H9 (cell line): ENCODE data around the gene INTS4. TPM values are rescaled to one million over a fixed set of nuclear protein-coding genes. Genes with fewer than 3 reads are reported as not detected.
"Not testable (repeated sequence)": the region's sequence is repeated elsewhere in the genome, so short reads cannot be mapped to it uniquely, and the experiment has no call there.

ENCODE experiments used
- DNase-seq: peaks from one replicate; pipeline ENCODE4 v3.0.0-alpha.2; 2017
- H2AFZ ChIP-seq: one replicate; pipeline ENCODE4 v1.6.1; 2013; ENCODE audit warnings: mild to moderate bottlenecking, low read length, control low read depth, moderate library complexity
- H2AK5ac ChIP-seq: 2 replicates; pipeline ENCODE4 v1.6.1; 2013; ENCODE audit warnings: low read length, control low read depth, mixed read lengths; ENCODE audit not compliant: insufficient read length
- H2BK120ac ChIP-seq: one replicate; pipeline ENCODE4 v1.6.1; 2013; ENCODE audit warnings: low read depth, mild to moderate bottlenecking, low read length, control low read depth, inconsistent platforms; ENCODE audit not compliant: poor library complexity, severe bottlenecking
- H2BK12ac ChIP-seq: 2 replicates; pipeline ENCODE4 v1.6.1; 2013; ENCODE audit warnings: low read length, control low read depth, mixed read lengths, low read depth; ENCODE audit not compliant: insufficient read length
- H2BK15ac ChIP-seq: 2 replicates; pipeline ENCODE4 v1.6.1; 2013; ENCODE audit warnings: low read depth, low read length, control low read depth
- H2BK20ac ChIP-seq: one replicate; pipeline ENCODE4 v1.6.1; 2013; ENCODE audit warnings: low read depth, mild to moderate bottlenecking, low read length, control low read depth, inconsistent platforms; ENCODE audit not compliant: poor library complexity, severe bottlenecking
- H2BK5ac ChIP-seq: 2 replicates; pipeline ENCODE4 v1.6.1; 2013; ENCODE audit warnings: low read length, control low read depth, mixed read lengths; ENCODE audit not compliant: insufficient read length
- H3K14ac ChIP-seq: 2 replicates; pipeline ENCODE4 v1.6.1; 2013; ENCODE audit warnings: low read length, control low read depth; ENCODE audit not compliant: insufficient read depth
- H3K18ac ChIP-seq: 2 replicates; pipeline ENCODE4 v1.6.1; 2013; ENCODE audit warnings: low read depth, mild to moderate bottlenecking, mixed read lengths, low read length, control low read depth; ENCODE audit not compliant: insufficient read length
- H3K23ac ChIP-seq: 2 replicates; pipeline ENCODE4 v1.6.1; 2013; ENCODE audit warnings: low read length, control low read depth, mixed read lengths, low read depth; ENCODE audit not compliant: insufficient read length
- H3K23me2 ChIP-seq: 2 replicates; pipeline ENCODE4 v1.6.1; 2013; ENCODE audit warnings: low read depth, mild to moderate bottlenecking, mixed read lengths, low read length, control low read depth; ENCODE audit not compliant: insufficient read length, poor library complexity, severe bottlenecking
- H3K27ac ChIP-seq: 2 replicates; pipeline ENCODE4 v1.5.1; 2013; ENCODE audit warnings: low read length, control low read depth, mixed read lengths, low read depth; ENCODE audit not compliant: insufficient read length
- H3K27me3 ChIP-seq: 2 replicates; pipeline ENCODE4 v1.6.1; 2013; ENCODE audit warnings: low read length, control low read depth, inconsistent platforms; ENCODE audit not compliant: insufficient read depth
- H3K4ac ChIP-seq: 2 replicates; pipeline ENCODE4 v1.6.1; 2013; ENCODE audit warnings: low read depth, mild to moderate bottlenecking, control low read depth, inconsistent platforms, low read length, moderate library complexity
- H3K4me1 ChIP-seq: 2 replicates; pipeline ENCODE4 v1.6.1; 2013; ENCODE audit warnings: low read length, control low read depth, inconsistent platforms; ENCODE audit not compliant: insufficient read depth
- H3K4me2 ChIP-seq: 2 replicates; pipeline ENCODE4 v1.6.1; 2013; ENCODE audit warnings: low read length, control low read depth, mixed read lengths; ENCODE audit not compliant: insufficient read length, insufficient read depth
- H3K56ac ChIP-seq: 2 replicates; pipeline ENCODE4 v1.6.1; 2013; ENCODE audit warnings: low read depth, mild to moderate bottlenecking, mixed read lengths, low read length, control low read depth; ENCODE audit not compliant: insufficient read length
- H3K79me1 ChIP-seq: 2 replicates; pipeline ENCODE4 v1.6.1; 2013; ENCODE audit warnings: low read depth, mild to moderate bottlenecking, moderate library complexity, low read length, control low read depth, inconsistent platforms; ENCODE audit not compliant: insufficient read depth, poor library complexity, severe bottlenecking
- H3K79me2 ChIP-seq: 2 replicates; pipeline ENCODE4 v1.6.1; 2013; ENCODE audit warnings: low read length, control low read depth, inconsistent platforms; ENCODE audit not compliant: insufficient read depth
- H3K9ac ChIP-seq: 2 replicates; pipeline ENCODE4 v1.6.1; 2013; ENCODE audit warnings: low read length, control low read depth, mixed read lengths; ENCODE audit not compliant: insufficient read length; ENCODE audit errors: extremely low read depth
- H3K9me3 ChIP-seq: one replicate; pipeline ENCODE4 v1.6.1; 2013; ENCODE audit warnings: low read depth, low read length, inconsistent platforms; ENCODE audit not compliant: control insufficient read depth
- H3T11ph ChIP-seq: one replicate; pipeline ENCODE4 v1.6.1; 2013; ENCODE audit warnings: mild to moderate bottlenecking, low read length, control low read depth, inconsistent platforms
- H4K20me1 ChIP-seq: one replicate; pipeline ENCODE4 v1.6.1; 2013; ENCODE audit not compliant: control insufficient read depth, insufficient read length, insufficient read depth
- H4K5ac ChIP-seq: 2 replicates; pipeline ENCODE4 v1.6.1; 2013; ENCODE audit warnings: low read depth, mild to moderate bottlenecking, mixed read lengths, low read length, control low read depth; ENCODE audit not compliant: insufficient read length
- H4K8ac ChIP-seq: replicated peaks from 2 replicates; pipeline ENCODE4 v1.6.1; 2013; ENCODE audit warnings: low read length, control low read depth, mixed read lengths, low read depth; ENCODE audit not compliant: insufficient read length
- H4K91ac ChIP-seq: 2 replicates; pipeline ENCODE4 v1.6.1; 2013; ENCODE audit warnings: low read depth, mild to moderate bottlenecking, moderate library complexity, mixed read lengths, low read length, control low read depth; ENCODE audit not compliant: insufficient read length
- H3K27ac Mint-ChIP-seq, 3 experiments: 2 replicates in 2 of 3; 3 replicates in 1 of 3; pipeline ENCODE4 v1.8.0; 2020 to 2021; ENCODE audit warnings: mixed read lengths in 3 of 3, mild to moderate bottlenecking in 1 of 3, moderate library complexity in 1 of 3
- H3K27me3 Mint-ChIP-seq: 2 replicates; pipeline ENCODE4 v1.8.0; 2021; ENCODE audit warnings: low read depth, mild to moderate bottlenecking, moderate library complexity, mixed read lengths
- H3K36me3 Mint-ChIP-seq, 3 experiments: 2 replicates in 2 of 3; 3 replicates in 1 of 3; pipeline ENCODE4 v1.8.0; 2020 to 2021; ENCODE audit warnings: low read depth in 3 of 3, mixed read lengths in 3 of 3; ENCODE audit not compliant: insufficient read depth in 1 of 3
- H3K4me1 Mint-ChIP-seq, 2 experiments: 2 replicates each; pipeline ENCODE4 v1.8.0; 2020; ENCODE audit warnings: mixed read lengths in 2 of 2
- H3K4me3 Mint-ChIP-seq, 2 experiments: 2 replicates in 1 of 2; 3 replicates in 1 of 2; pipeline ENCODE4 v1.8.0; 2020 to 2021; ENCODE audit warnings: mild to moderate bottlenecking in 2 of 2, mixed read lengths in 2 of 2, moderate library complexity in 1 of 2
- H3K9me3 Mint-ChIP-seq, 2 experiments: 2 replicates in 1 of 2; 3 replicates in 1 of 2; pipeline ENCODE4 v1.8.0; 2020; ENCODE audit warnings: mild to moderate bottlenecking in 2 of 2, mixed read lengths in 2 of 2, moderate library complexity in 1 of 2
- WGBS: extraction: QIAGEN DNeasy Blood & Tissue Kit; methylation state at CpG from one replicate; pipeline ENCODE4 v1.1.7; 2013; ENCODE audit warnings: missing lambda C conversion rate, low lambda C conversion rate, mixed read lengths; ENCODE audit not compliant: insufficient read length; ENCODE audit errors: extremely low coverage; 5-methylcytosine and 5-hydroxymethylcytosine counted together
- total RNA-seq: library from RNA; stranded (reverse); gene quantifications from 2 replicates; pipeline ENCODE4 v1.2.1, GENCODE V29; 2021

INTS4 gene
- total RNA-seq, 1 experiment from 2014 or later: 38.6 TPM

DNA sequence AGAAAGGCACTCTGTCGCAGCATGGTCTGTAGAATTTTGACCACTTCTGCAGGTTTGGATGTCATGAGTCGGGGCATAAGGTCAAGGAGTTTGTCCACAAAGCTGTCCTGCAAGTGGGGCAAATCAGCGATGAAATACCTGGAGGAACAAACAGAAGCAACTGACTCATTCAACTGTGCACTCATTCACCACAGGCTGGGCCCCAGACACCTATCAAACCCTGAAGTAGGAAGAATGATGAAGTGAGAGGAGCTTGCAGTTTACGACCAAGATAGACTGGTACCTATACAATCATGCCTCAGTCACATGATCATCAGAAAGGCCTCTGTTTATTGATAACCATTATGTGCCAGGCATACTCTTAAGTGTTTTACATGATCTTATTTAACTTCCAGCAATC is 102.8 kb downstream of the INTS4 start:
- H3K14ac ChIP-seq, H2BK120ac ChIP-seq, H2AK5ac ChIP-seq, H3K9me3 ChIP-seq, H3K23me2 ChIP-seq, H3K79me2 ChIP-seq, H3K23ac ChIP-seq, H3K4me1 ChIP-seq, H4K5ac ChIP-seq, H3K4me3 Mint-ChIP-seq, H3T11ph ChIP-seq, H2BK15ac ChIP-seq, H3K9ac ChIP-seq, DNase-seq, H3K9me3 Mint-ChIP-seq, H4K8ac ChIP-seq, H3K4me2 ChIP-seq, H3K27me3 Mint-ChIP-seq, H4K91ac ChIP-seq, H3K27ac ChIP-seq, H3K4ac ChIP-seq, H2AFZ ChIP-seq, H2BK5ac ChIP-seq, H2BK12ac ChIP-seq, H3K56ac ChIP-seq, H4K20me1 ChIP-seq, H3K79me1 ChIP-seq, H3K4me1 Mint-ChIP-seq, H3K27me3 ChIP-seq, H3K18ac ChIP-seq, H2BK20ac ChIP-seq: not testable (repeated sequence)
- peaks cover 13 to 47% (median 17%) of the 10 kb centered on the region in 3 experiments for H3K36me3 Mint-ChIP-seq
- H3K27ac Mint-ChIP-seq: peak overlapping the region in 1 of 3 experiments; percentile 68; a peak in 2 of 7 replicates
- no CpG with 5 or more reads among the region's 4 CpGs for WGBS

DNA sequence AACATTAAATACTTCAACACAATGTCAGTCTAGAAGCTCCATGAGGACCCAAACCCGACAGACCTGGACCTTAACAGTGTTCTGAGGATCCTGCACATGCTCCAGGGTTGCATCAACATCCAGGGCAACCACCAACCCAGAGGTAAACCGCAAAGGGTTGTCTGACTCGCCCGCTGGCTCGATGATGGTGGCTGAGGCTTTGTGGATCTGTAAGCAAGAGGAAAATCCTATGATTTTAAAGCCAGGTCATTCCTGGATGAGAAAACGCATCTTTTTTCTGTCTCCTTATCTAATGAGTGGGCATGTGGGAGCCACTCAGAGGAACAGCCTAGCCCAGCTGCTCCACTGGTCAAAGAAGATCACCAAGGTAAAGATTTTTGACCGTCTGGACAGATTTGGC is 103.2 kb downstream of the INTS4 start:
- H3K27ac ChIP-seq, H2BK12ac ChIP-seq, H3K4me3 Mint-ChIP-seq, H2BK120ac ChIP-seq, H3K4ac ChIP-seq, H3K23ac ChIP-seq, H3K27me3 Mint-ChIP-seq, H3K4me2 ChIP-seq, H3K27me3 ChIP-seq, H3T11ph ChIP-seq, H3K79me2 ChIP-seq, H3K27ac Mint-ChIP-seq, H2BK20ac ChIP-seq, H2AK5ac ChIP-seq, H3K9me3 Mint-ChIP-seq, DNase-seq, H4K8ac ChIP-seq, H3K18ac ChIP-seq, H2BK15ac ChIP-seq, H2BK5ac ChIP-seq, H4K5ac ChIP-seq, H3K56ac ChIP-seq, H4K20me1 ChIP-seq, H3K14ac ChIP-seq, H3K4me1 ChIP-seq, H4K91ac ChIP-seq, H3K79me1 ChIP-seq, H3K4me1 Mint-ChIP-seq, H2AFZ ChIP-seq, H3K9me3 ChIP-seq, H3K23me2 ChIP-seq, H3K9ac ChIP-seq: not testable (repeated sequence)
- peaks cover 13 to 51% (median 20%) of the 10 kb centered on the region in 3 experiments for H3K36me3 Mint-ChIP-seq
- WGBS: no CpG with 5 or more reads among the region's 7 CpGs
